Natural killer cell treated with Interleukin-12 subunit alpha and Interleukin-12 subunit beta and Interleukin-15 and Interleukin-18, amount 100 ng/mL, for 72 hours (primary cell): ENCODE data around the gene ADAMTS18. TPM values are rescaled to one million over a fixed set of nuclear protein-coding genes. Genes with fewer than 3 reads are reported as not detected.
"Not testable (repeated sequence)": the region's sequence is repeated elsewhere in the genome, so short reads cannot be mapped to it uniquely, and the experiment has no call there.

Experiments
- ATAC-seq, 2 donors: fragments of 150-1000 bp; cut with Tn5 transposase in 1 of 2; sonication (Bioruptor Pico), chemical (Tn5 transposase) in 1 of 2; 2 replicates each; pipeline ENCODE4 v1.10.0; 2021
- DNase-seq: peaks from one replicate; pipeline ENCODE4 v3.0.0; 2022; ENCODE audit warnings: low spot score
- H3K27ac Mint-ChIP-seq, 2 donors: 1 replicate in 1 of 2; 2 replicates in 1 of 2; pipeline ENCODE4 v1.8.0; 2022; ENCODE audit warnings: mixed read lengths in 2 of 2, mild to moderate bottlenecking in 1 of 2, moderate library complexity in 1 of 2
- H3K27me3 Mint-ChIP-seq, 2 donors: 1 replicate in 1 of 2; 2 replicates in 1 of 2; pipeline ENCODE4 v1.8.0; 2022; ENCODE audit warnings: mixed read lengths in 2 of 2
- H3K36me3 Mint-ChIP-seq: one replicate; pipeline ENCODE4 v1.8.0; 2022; ENCODE audit warnings: mixed read lengths
- H3K4me1 Mint-ChIP-seq, 2 donors: 1 replicate in 1 of 2; 2 replicates in 1 of 2; pipeline ENCODE4 v1.8.0; 2022; ENCODE audit warnings: low read depth in 2 of 2, mixed read lengths in 2 of 2, mild to moderate bottlenecking in 1 of 2
- H3K4me3 Mint-ChIP-seq: one replicate; pipeline ENCODE4 v1.8.0; 2022; ENCODE audit warnings: mixed read lengths
- H3K9me3 Mint-ChIP-seq: 2 replicates; pipeline ENCODE4 v1.8.0; 2022; ENCODE audit warnings: mixed read lengths
- total RNA-seq, 2 donors: library from RNA; stranded (reverse); gene quantifications; one replicate each; pipeline ENCODE4 v1.2.3, GENCODE V29; 2022

Gene ADAMTS18
- total RNA-seq, 2 donors from 2014 or later = not detected

GRCh38 chr16:77262971-77263370 is 171.9 kb downstream of the ADAMTS18 start:
- Mint-ChIP-seq H3K4me3 (no peak overlapping the region), H3K4me1 (no peaks in the 10 kb centered on the region)
- ATAC-seq = no peak

GRCh38 chr16:77250400-77250799 is 184.4 kb downstream of the ADAMTS18 start:
- ATAC-seq (no peak), DNase-seq (no peak)
- no peak overlapping the region for H3K27ac Mint-ChIP-seq
- peaks cover 0 to 2% of the 10 kb centered on the region in 2 donors for H3K4me1 Mint-ChIP-seq
- no peaks in the 10 kb centered on the region for H3K9me3 Mint-ChIP-seq
- H3K36me3 Mint-ChIP-seq = no peaks in the 10 kb centered on the region
- no peak overlapping the region for H3K4me3 Mint-ChIP-seq
- peaks cover 2 to 9% of the 10 kb centered on the region in 2 donors for H3K27me3 Mint-ChIP-seq

More at GRCh38 chr16:77262971-77263370, 171.9 kb downstream of the ADAMTS18 start:
- H3K36me3 Mint-ChIP-seq = no peaks in the 10 kb centered on the region
- no peaks in the 10 kb centered on the region for H3K9me3 Mint-ChIP-seq
- H3K27me3 Mint-ChIP-seq = peaks cover 12 to 63% of the 10 kb centered on the region in 2 donors
- no peak for DNase-seq
- no peak overlapping the region for H3K27ac Mint-ChIP-seq

- Mint-ChIP-seq H3K9me3 (no peaks in the 10 kb centered on the region), H3K4me3 (no peak overlapping the region), H3K4me1 (peaks cover 0 to 2% of the 10 kb centered on the region in 2 donors), H3K27ac (no peak overlapping the region), H3K36me3 (no peaks in the 10 kb centered on the region), H3K27me3 (peaks cover 0 to 13% of the 10 kb centered on the region in 2 donors)
- ATAC-seq (no peak), DNase-seq (no peak)
Observed at GRCh38 chr16:77246150-77246549, 188.7 kb downstream of the ADAMTS18 start.

GRCh38 chr16:77242471-77242870 is 192.4 kb downstream of the ADAMTS18 start:
- not testable (repeated sequence) for H3K9me3 Mint-ChIP-seq, H3K36me3 Mint-ChIP-seq, H3K4me1 Mint-ChIP-seq, ATAC-seq, DNase-seq, H3K4me3 Mint-ChIP-seq, H3K27ac Mint-ChIP-seq
- H3K27me3 Mint-ChIP-seq = peaks cover 0 to 21% of the 10 kb centered on the region in 2 donors

GRCh38 chr16:77238593-77238992 is 196.2 kb downstream of the ADAMTS18 start:
- Mint-ChIP-seq H3K9me3 (no peaks in the 10 kb centered on the region), H3K27me3 (peaks cover 10 to 24% of the 10 kb centered on the region in 2 donors), H3K36me3 (no peaks in the 10 kb centered on the region), H3K4me1 (peaks cover 0 to 5% of the 10 kb centered on the region in 2 donors), H3K4me3 (no peak overlapping the region), H3K27ac (no peak overlapping the region)
- DNase-seq = no peak
- ATAC-seq = no peak

GRCh38 chr16:77236063-77236511 is 198.7 kb downstream of the ADAMTS18 start:
- H3K4me1 Mint-ChIP-seq = peaks cover 0 to 5% of the 10 kb centered on the region in 2 donors
- no peak overlapping the region for H3K27ac Mint-ChIP-seq
- DNase-seq (peak; percentile 83), ATAC-seq (peak; percentile 97)
- peaks cover 10 to 22% of the 10 kb centered on the region in 2 donors for H3K27me3 Mint-ChIP-seq
- H3K9me3 Mint-ChIP-seq = no peaks in the 10 kb centered on the region
- H3K4me3 Mint-ChIP-seq = peak overlapping the region; percentile 25
- H3K36me3 Mint-ChIP-seq = no peaks in the 10 kb centered on the region

- Mint-ChIP-seq H3K27me3 (peaks cover 14 to 24% of the 10 kb centered on the region in 2 donors), H3K4me3 (no peak overlapping the region), H3K27ac (no peak overlapping the region), H3K9me3 (no peaks in the 10 kb centered on the region), H3K4me1 (peaks cover 0 to 5% of the 10 kb centered on the region in 2 donors), H3K36me3 (no peaks in the 10 kb centered on the region)
- no peak for DNase-seq
- ATAC-seq = no peak
Observed at GRCh38 chr16:77234611-77235010, 200.2 kb downstream of the ADAMTS18 start.

GRCh38 chr16:77233799-77234519 is 200.9 kb downstream of the ADAMTS18 start:
- ATAC-seq = no peak
- no peaks in the 10 kb centered on the region for H3K9me3 Mint-ChIP-seq
- H3K4me1 Mint-ChIP-seq = peaks cover 0 to 5% of the 10 kb centered on the region in 2 donors
- H3K4me3 Mint-ChIP-seq = no peak overlapping the region
- no peak for DNase-seq
- H3K36me3 Mint-ChIP-seq = no peaks in the 10 kb centered on the region
- peaks cover 15 to 25% of the 10 kb centered on the region in 2 donors for H3K27me3 Mint-ChIP-seq
- no peak overlapping the region for H3K27ac Mint-ChIP-seq

Other genes starting within 250 kb of the ADAMTS18 start
- 100 to 1,000 TPM in 1 of 2 donors, 10 to 100 TPM in 1; 87.7 to 108 TPM for gene MON1B, start 243.8 kb downstream of the ADAMTS18 start, total RNA-seq
- 1 to 10 TPM; 3.9 to 5.3 TPM for gene SYCE1L, start 235.6 kb downstream of the ADAMTS18 start, total RNA-seq